Hepatocyte (in vitro differentiated cells): ENCODE data around the gene DIAPH2. TPM values are rescaled to one million over a fixed set of nuclear protein-coding genes. Genes with fewer than 3 reads are reported as not detected.

ENCODE experiments used
- DNase-seq: peaks from one replicate; pipeline ENCODE4 v3.0.0-alpha.2; 2016; ENCODE audit warnings: low spot score
- H2AFZ ChIP-seq: fragments of 200-600 bp; sonication (generic); 2 replicates; pipeline ENCODE4 v1.6.0; 2016; ENCODE audit warnings: antibody characterized with exemption, mild to moderate bottlenecking
- H3K27ac ChIP-seq: fragments of 200-600 bp; sonication (generic); 2 replicates; pipeline ENCODE4 v1.5.1; 2016; ENCODE audit warnings: mild to moderate bottlenecking
- H3K27me3 ChIP-seq: fragments of 200-600 bp; sonication (generic); 2 replicates; pipeline ENCODE4 v1.6.1; 2016
- H3K36me3 ChIP-seq: fragments of 200-600 bp; sonication (generic); replicated peaks from 2 replicates; pipeline ENCODE4 v1.5.1; 2016; ENCODE audit warnings: low read depth; ENCODE audit not compliant: insufficient read depth
- H3K4me1 ChIP-seq: fragments of 200-600 bp; sonication (generic); 2 replicates; pipeline ENCODE4 v1.5.1; 2016; ENCODE audit warnings: mild to moderate bottlenecking, moderate library complexity; ENCODE audit not compliant: insufficient read depth
- H3K4me2 ChIP-seq: fragments of 200-600 bp; sonication (generic); 2 replicates; pipeline ENCODE4 v1.6.0; 2016
- H3K4me3 ChIP-seq: fragments of 200-600 bp; sonication (generic); 2 replicates; pipeline ENCODE4 v1.5.1; 2016; ENCODE audit warnings: mild to moderate bottlenecking
- H3K79me2 ChIP-seq: fragments of 200-600 bp; sonication (generic); 2 replicates; pipeline ENCODE4 v1.6.0; 2017; ENCODE audit warnings: mild to moderate bottlenecking
- H3K9me2 ChIP-seq: fragments of 200-600 bp; sonication (generic); replicated peaks from 2 replicates; pipeline ENCODE4 v1.6.0; 2017; ENCODE audit warnings: mild to moderate bottlenecking; ENCODE audit not compliant: insufficient read depth
- H3K9me3 ChIP-seq: fragments of 200-600 bp; sonication (generic); 2 replicates; pipeline ENCODE4 v1.5.1; 2016; ENCODE audit warnings: low read depth, mild to moderate bottlenecking
- H4K20me1 ChIP-seq: fragments of 200-600 bp; sonication (generic); 2 replicates; pipeline ENCODE4 v1.6.0; 2016; ENCODE audit warnings: mild to moderate bottlenecking; ENCODE audit not compliant: insufficient read depth, poor library complexity, severe bottlenecking
- CTCF ChIP-seq: fragments of 200-600 bp; sonication (generic); IDR thresholded peaks from 2 replicates; pipeline ENCODE4 v1.5.1; 2016; ENCODE audit warnings: antibody characterized with exemption, mild to moderate bottlenecking; ENCODE audit not compliant: poor library complexity
- EZH2 ChIP-seq: fragments of 200-600 bp; sonication (generic); IDR thresholded peaks from 2 replicates; pipeline ENCODE4 v1.6.1; 2016; ENCODE audit warnings: antibody characterized with exemption, mild to moderate bottlenecking, borderline replicate concordance
- EZH2phosphoT487 ChIP-seq: fragments of 200-600 bp; sonication (generic); IDR thresholded peaks from one replicate; pipeline ENCODE4 v1.6.1; 2018; ENCODE audit warnings: antibody characterized with exemption, mild to moderate bottlenecking, low read depth, moderate library complexity; ENCODE audit not compliant: unreplicated experiment, severe bottlenecking
- WGBS: methylation state at CpG from one replicate; pipeline ENCODE4 v1.1.6; 2016; ENCODE audit warnings: low lambda C conversion rate; ENCODE audit errors: missing lambda C conversion rate; 5-methylcytosine and 5-hydroxymethylcytosine counted together
- polyA plus RNA-seq: library from polyadenylated mRNA; unstranded; fragments of >200 nt; fragmentation: Nextera tagmentation; extraction: Ambion mirVana; gene quantifications from 2 replicates; pipeline ENCODE4 v1.2.1, GENCODE V29; 2016
- small RNA-seq: library from RNA; depleted of rRNA; stranded (forward); fragments of <200 nt; gene quantifications from one replicate; pipeline ENCODE3, GENCODE V24; 2014
- total RNA-seq: library from RNA; depleted of rRNA; stranded (reverse); fragments of >200 nt; gene quantifications from 2 replicates; pipeline ENCODE4 v1.2.3, GENCODE V29; 2014

DIAPH2 gene
- total and polyA plus RNA-seq, 2 experiments from 2014 or later, result 14.8 to 32.4 TPM

DNA sequence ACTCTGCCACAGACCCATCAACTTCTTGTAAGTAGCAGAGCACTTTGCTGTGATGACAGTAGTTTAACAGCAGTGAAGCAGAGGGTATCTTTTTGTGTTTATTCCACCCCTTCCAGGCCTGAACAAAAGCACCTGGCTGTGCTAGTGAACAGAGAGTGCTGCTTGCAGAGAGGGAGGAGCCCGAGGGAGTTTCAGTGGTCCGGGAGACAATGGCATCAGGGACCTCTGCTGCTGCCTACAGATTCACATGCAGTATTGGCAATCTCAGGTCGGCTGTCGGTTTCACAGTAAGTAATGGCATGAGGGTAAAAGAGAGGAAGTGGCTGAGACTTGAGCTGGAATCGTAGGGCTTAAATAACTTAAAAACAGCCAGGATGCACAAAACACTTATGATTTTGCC lies 954.9 kb downstream of the DIAPH2 start:
- WGBS, result 19% methylated on average over 5 of the region's 5 CpGs
- Histone ChIP-seq H3K36me3 (no peaks in the 10 kb centered on the region), H4K20me1 (no peaks in the 10 kb centered on the region), H3K4me1 (no peaks in the 10 kb centered on the region), H3K4me3 (no peak overlapping the region), H3K27ac (no peak overlapping the region), H3K9me3 (no peaks in the 10 kb centered on the region), H3K4me2 (no peak overlapping the region), H2AFZ (peak overlapping the region; percentile 28), H3K79me2 (no peaks in the 10 kb centered on the region), H3K27me3 (no peaks in the 10 kb centered on the region), H3K9me2 (no peaks in the 10 kb centered on the region)
- no peak for TF ChIP-seq EZH2phosphoT487
- no peak for TF ChIP-seq CTCF
- no peak for TF ChIP-seq EZH2
- DNase-seq, result no peak

Small RNAs within 50 kb of the gene (small RNA-seq; reads per million reads assigned to genes)
- gene RF00017 (not detected), gene RF00019 (not detected), gene RN7SL74P (not detected)

Other genes starting within 250 kb of the DIAPH2 start
- gene RPA4, start 199.1 kb downstream of the DIAPH2 start, total RNA-seq, result 0.96 and 1.5 TPM in 2 replicates
- 0.90 and 1.3 TPM in 2 replicates for gene RPA4, start 199.1 kb downstream of the DIAPH2 start, polyA plus RNA-seq